Activated CD4-positive, alpha-beta T cell treated with anti-CD3 and anti-CD28 coated beads for 4 hours (primary cell): ENCODE measurements around the gene SCAMP5.

ENCODE experiments used
- DNase-seq, 2 donors: peaks; one replicate each; pipeline ENCODE4 v3.0.0-alpha.2; 2020

SCAMP5 gene

DNA sequence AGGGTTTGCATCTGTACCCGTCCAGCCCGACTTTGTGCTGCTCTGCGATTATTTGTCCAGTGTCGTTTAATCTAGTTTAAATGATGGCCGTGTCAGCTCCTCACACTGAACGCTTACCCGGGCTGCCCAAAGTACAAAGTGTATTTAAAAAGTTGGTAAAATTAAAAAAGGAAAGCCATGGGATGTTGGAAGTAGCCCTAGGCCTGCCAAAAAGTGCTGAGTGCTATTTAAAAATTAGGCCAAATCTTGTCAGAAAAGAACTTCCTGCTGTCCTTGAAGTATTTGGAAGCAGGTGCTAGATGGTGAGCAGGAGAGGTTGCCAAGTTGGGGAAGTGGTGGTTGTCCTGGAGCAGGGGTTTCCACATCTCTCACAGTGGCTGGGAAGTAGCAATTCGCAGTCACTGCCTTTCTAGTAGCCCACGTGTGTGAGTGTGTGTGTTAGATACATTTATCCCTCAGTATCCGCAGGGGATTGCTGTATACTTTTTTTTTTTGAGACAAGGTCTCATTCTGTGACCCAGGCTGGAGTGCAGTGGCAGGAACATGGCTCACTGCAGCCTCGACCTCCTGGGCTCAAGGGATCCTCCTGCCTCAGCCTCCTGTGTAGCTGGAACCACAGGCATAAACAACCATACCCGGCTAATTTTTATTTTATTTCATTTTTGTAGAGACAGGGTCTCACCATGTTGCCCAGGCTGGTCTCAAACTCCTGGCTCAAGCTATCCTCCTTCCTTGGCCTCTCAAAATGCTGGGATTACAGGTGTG lies 28.7 kb downstream of the SCAMP5 start:
- DNase-seq: no peak

DNA sequence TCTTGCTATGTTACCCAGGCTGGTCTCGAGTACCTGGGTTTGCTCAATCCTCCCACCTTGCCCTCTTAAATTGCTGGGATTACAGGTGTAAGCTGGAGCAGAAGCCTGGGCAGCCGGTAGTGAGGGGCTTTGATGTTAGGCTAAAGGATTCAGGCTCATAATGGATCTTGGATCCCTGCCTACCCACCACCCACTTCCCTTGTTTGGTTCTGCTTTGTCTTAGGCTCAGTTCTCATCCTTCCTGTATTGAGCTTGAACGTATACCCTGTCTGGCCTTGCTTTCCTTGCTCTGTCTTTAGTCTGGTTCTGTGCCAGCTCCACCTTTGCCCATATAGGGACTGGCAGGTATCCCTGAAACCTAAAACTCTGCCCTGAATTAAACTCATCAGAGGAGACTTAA lies 29.7 kb downstream of the SCAMP5 start:
- DNase-seq: no peak

DNA sequence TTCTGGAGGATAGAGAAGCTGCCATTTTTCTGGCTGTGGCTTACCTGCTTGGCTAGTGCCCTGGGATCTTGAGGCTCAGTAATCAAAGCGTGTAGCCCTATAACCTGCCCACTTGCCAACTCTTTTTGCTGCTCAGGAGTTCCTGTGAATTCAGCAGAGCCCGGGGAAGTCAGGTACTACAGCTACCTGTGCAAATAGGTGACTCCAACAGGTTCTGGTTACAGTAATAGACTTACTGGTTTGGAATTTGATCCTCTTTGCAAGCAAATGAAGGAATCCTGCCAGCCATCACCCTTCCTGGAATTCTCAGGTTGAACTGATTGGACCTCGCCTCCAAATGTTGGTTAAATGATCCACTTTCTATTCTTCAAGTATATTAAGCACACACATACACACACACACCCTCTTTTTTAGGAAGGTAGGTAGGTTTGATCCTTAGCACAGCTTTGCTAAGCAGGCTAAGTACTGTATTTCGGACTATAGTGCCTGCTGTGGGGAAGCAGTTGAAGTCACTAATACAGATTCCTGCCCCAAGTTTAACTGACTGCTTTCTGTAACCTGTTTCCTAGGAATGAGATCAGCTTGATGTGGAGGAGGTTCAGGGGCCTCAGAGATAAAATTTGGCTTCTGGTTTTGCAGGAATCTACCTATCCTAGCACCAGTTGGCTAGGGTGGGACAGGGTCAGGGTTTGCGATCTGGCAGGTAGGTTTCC lies 30.3 kb downstream of the SCAMP5 start:
- DNase-seq: no peak

- DNase-seq: no peak
Measured at GRCh38 chr15:75027551-75027950, 32.2 kb downstream of the SCAMP5 start.

DNA sequence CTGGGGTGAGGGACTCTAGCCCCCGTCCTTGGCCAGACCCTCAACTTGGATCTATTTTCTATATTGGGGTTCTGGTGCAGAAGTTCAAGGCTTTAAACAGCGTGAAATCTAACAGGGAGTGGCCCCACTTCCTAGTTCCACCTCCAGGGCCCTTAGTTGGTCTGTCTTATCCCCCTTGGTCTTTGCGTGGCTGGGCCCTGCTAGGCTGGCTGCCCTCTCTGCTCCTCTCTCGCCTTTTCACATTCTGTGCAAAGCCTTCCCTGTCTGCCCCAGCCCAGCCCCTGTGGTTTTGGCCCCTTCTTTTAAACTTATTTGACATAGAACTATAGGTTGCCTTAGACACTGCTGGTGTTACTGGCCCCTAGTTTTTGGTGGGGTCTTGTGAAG lies 33.6 kb downstream of the SCAMP5 start:
- DNase-seq: no peak

- peak; percentile 88 to 92 for DNase-seq
Measured at GRCh38 chr15:75029378-75030022, 34.1 kb downstream of the SCAMP5 start.

DNA sequence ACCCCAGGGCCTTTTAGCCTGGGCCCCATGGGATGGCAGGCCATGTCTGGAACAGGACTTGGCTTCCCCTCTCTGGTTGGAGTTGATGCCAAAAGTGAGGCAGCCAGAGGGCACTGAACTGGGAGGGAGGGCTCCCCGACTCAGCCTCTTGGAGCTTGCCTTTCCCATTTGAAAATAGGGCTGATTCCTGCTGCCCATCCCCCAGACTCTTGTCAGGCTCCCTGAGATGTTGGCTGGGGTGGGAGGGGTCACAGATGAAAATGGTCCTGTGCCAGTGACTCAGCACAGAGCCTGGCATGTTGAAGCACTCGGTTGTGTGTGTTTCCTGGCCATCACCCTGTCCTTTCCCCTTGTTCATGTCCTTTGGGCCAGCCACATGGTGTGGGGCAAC lies 34.7 kb downstream of the SCAMP5 start:
- no peak for DNase-seq

- DNase-seq: no peak
Measured at GRCh38 chr15:75030424-75030823, 35.1 kb downstream of the SCAMP5 start.

GRCh38 chr15:75031848-75032247 lies 36.5 kb downstream of the SCAMP5 start:
- DNase-seq: no peak

DNA sequence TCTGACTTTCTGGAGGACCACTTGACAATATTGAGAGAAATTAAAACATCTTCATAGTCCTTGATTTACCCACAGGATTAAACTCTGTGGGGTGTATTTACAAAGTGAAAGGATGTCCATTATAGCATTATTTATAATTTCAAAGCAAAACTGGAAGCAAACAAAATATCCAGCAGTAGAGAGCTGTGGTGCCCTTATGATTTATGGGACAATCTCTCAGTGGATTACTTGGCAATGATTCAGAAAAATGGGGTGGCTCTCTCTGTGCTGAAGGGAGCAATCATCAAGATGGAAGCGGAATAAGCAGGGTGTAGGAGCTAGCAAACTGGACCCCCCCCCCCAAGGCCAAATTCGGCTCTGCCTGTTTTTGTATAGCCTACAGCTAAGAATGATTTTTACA lies 37.0 kb downstream of the SCAMP5 start:
- no peak for DNase-seq

- no peak for DNase-seq
Measured at GRCh38 chr15:75033809-75034208, 38.4 kb downstream of the SCAMP5 start.

DNA sequence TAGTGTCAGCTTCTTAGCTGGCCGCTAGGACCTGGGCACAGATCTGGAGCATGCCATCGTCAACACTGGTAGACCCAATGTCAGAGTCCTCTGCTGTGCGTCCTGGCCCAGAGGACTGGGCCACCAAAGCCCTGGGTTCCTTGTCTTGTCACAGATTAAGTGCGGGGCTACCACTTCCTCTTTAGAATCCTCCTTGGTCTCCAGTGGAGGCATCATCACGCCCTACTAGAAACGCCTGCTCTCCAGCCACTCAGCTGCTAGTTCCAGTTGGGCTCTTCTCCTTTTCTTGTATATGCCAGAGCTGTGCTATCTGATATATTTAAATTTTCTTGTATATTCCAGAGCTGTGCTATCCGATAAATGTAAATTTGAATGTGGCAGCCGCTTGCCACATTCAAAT lies 39.3 kb downstream of the SCAMP5 start:
- no peak for DNase-seq

DNA sequence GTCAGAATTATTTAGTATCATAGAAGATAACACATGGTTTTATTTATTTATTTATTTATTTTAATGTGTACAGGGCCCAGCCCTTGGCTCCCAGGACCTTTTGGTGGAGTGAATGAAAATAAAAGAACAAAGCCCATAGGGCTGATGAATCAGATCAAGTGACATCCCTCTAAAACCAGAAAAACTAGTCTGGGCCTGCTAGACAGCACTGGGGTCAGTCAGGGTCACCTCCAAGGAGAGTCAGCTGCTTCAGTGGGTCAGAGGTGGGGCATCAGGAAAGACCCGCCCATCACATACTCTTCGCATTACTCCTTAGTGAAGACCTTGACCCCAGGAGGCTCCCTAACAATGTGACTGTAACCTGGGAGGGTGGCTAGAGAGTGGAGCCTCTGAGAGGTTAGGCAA lies 40.9 kb downstream of the SCAMP5 start:
- DNase-seq: no peak

DNA sequence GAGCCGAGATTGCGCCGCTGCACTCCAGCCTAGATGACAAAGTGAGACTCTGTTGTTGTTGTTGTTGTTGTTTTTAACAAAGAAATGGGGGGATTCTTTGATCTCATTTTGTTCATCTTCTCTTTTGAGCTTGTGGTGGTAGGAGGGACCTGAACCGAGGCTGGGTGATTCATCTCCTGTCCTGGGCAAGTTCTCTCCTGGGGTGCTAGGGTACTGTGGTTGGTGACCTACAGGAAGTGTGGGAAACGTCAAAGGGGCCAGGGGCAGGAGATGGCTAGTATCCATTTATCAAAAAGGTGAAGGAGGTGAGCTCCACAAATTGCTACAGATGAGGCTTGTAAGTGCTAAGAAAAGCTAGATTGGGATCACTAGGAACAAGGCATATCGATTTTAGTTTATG lies 42.3 kb downstream of the SCAMP5 start:
- DNase-seq: no peak

DNA sequence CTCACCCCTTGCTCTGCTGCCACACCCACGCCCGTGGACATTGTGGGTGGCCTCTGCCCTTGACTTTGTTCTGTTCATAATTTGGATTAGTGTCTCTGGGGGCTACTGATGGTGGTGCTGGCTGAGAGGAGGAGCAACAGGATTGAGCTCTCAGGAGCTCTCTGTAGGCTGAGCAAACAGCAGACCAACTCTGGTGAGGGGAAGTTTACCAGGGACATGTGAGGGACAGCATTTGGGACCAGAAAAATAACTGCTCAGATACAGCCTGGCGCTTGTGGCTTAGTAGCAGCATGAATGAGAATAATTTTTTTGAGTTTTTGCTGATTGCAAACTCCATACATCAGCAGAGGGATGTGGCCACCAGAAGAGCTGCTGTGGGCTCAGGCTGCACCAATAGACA lies 42.9 kb downstream of the SCAMP5 start:
- DNase-seq: no peak

DNA sequence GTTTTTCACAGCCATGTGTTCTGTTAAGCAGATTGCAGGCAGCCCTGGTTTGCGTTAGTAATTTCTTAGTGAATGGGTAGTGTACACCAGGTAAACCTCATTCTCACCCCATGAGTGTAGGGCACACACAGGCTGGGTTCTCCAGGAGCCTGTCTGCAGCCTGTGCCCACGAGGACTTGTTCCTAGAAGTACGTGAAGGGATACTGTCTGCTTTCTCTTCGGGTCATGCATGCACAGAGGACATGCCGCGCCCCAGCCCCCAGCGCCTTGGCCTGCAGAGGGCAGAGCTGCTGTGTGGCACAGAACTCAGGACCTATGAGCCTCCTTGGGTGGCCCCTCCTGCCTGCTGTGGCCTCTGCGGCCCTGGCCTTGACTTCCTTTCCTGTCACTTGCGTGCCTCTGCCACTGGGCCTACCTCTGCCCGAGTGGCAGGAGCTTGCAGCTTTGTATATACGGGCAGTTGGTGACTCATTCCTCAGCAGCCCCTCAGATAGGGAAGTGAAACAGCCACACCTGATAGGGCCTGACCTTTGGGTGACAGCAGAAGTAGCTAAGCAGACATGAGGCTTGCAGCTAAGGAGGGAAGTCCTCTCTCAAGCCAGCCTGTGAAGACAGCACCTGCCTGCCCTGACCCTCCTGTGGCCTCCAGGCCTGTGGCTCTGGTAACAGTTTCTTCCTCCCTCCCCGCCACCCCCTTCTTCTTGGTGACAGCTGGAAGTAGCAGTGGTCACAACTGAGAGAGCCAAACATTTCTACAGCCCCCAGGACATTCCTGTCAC lies 47.6 kb downstream of the SCAMP5 start:
- DNase-seq: peak; percentile 20 to 32

DNA sequence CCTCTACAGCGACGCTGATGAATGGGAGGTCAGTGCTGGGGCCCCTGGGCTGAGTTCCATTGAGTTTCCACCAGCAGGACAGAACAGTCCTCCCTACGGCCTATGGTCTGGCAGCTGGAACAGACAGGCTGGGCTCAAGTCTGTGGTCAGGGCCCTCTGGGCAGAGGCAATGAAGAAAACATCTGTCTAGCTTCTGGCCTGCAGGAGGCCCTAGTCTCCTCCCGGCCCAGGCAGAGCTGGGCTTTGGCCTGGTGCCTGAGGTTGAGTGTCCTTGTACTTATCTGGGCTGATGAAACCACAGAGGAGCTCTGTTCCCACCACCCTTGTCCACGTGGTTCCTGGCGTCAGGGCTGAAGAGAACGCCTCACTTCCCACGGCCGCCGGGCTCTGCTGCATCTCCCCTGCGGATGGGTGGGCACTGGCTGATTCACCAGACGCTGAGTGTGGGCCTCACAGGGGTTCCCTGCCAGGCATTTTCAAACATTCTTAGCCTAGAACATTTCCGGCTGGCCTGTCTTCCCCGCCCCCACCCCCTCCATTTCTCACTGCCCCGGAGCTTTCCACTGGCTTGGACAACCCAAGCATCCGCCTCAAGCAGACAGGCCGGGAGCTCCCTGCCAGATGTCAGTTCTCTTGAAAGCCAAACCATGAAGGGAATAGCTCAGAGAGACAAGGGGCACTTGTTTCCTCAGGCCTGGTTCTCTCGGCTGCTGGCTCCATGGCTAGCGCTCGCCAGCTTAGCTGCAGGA lies 48.3 kb downstream of the SCAMP5 start:
- DNase-seq: no peak

GRCh38 chr15:75044258-75044878 lies 49.0 kb downstream of the SCAMP5 start:
- DNase-seq: no peak

DNA sequence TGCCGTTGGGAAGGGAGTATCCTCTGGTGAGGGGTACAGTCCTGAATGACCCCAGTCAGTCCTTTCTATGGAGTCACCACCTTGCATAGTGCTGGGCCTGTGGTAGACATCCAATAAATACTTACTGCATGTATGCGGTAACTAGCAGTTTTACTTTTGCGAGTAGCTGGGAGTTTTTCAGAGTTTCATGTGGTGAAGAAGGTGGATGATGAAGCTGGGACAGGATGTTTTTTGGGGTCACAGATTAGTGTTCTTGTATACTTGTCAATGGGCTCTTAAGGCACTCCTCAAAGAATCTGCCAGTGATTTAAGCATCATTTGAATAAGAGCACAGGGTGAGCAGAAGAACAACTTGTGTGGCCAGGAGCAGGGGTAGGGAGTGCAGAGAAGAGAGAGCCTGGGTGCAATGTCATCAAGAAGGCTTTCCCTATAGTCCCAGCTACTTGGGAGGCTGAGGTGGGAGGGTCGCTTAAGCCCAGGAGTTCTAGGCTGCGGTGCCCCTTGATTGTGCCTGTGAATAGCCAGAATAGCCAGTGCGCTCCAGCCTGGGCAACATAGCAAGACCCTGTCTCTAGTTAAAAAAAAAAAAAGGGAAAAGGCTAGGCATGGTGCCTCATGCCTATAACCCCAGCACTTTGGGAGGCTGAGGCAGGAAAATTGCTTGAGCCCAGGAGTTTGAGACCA lies 50.1 kb downstream of the SCAMP5 start:
- DNase-seq: no peak

DNA sequence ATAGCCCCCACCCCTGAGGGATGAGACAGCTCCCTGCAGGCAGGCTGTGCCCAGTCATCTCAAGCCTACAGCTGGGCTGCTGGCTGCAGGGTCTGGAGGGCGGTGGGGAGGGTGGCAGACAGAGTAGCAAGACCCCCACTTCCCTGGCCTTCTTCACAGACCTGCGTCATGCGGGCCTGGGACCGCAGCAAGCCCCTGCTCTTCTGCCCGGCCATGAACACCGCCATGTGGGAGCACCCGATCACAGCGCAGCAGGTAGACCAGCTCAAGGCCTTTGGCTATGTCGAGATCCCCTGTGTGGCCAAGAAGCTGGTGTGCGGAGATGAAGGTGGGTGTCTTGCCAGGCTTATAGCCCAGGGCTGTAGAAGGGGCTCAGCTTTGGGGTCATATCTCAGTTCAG lies 53.0 kb downstream of the SCAMP5 start:
- no peak for DNase-seq

- no peak for DNase-seq
Measured at GRCh38 chr15:75049392-75049791, 54.0 kb downstream of the SCAMP5 start.

DNA sequence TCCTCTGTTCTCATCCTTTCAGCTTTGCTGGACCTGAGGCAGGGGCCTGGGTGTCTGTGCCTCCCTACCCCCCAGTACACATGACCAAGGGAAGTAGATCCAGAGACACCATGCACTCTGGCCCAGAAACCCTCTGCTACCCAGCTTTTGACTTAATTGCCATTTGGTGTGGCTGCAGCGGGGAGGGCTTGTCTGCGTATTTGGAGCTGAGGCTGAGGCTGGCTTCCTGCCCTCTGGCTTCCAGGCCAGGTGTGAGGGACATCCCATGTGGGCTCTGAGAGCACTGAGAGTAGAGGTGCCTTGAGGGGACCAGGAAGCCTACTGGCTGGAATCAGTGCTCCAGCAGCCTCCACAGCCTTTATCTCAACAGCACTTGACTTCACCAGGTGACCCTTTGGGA lies 54.9 kb downstream of the SCAMP5 start:
- DNase-seq: no peak
